ENCODE measurements around the gene SLC39A3. TPM values are rescaled to one million over a fixed set of nuclear protein-coding genes. Genes with fewer than 3 reads are reported as not detected.

SLC39A3 gene
- total and polyA plus RNA-seq, 2 of the 8 experiments (the other 6 are each of a cell fraction or from before 2014, with no cell fraction given) = 33.0 to 52.9 TPM

DNA sequence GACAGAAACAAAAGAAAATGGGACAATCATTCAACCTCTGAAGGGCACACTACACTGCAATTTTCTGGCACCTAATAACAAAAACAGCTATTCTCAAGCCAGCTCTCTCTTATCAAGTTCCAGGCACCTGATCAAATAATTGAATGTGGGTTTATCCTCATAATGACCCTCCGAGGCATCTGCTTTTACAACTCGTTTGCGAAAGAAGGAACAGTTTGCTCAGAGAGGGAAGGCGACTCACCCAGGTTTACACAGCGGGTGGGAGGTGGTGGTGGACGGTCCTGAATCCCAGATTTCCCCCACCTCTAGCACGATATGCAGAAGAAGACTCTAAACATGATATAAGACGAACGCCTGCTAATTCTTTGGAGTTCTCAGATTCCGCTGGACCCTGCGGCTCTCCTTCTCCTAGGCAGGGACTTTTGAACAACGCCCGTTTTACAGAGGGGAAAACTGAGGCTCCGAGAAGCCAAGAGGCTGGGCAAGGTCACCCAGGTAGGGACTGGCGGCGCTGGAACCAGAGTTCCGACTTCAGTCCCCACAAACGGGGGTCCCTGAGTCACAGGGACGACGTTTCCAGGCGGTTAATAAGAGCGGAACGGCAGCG, 42.6 kb upstream of the SLC39A3 start:
- CTCF ChIA-PET (ENCODE audit: partially characterized antibody) = interaction anchor here (0.8 to 1.9 kb wide), 5 partner anchors 56 to 845 kb away, joined by 3 to 9 read pairs (median 3); no protein-coding TSS in a partner anchor
- peak overlapping the region; percentile 74 for H3K56ac ChIP-seq (replicated peaks; ENCODE audit: insufficient read length, low read depth, low read length)
- H3K27me3 ChIP-seq (replicated peaks in 1 of 4; ENCODE audit: control insufficient read depth in 3 of 4, extremely low read depth in 1 of 4, insufficient read depth in 3 of 4, low read length in 3 of 4) = no peaks in the 10 kb centered on the region
- peak overlapping the region; percentile 64 for H3K27ac ChIP-seq (ENCODE audit: low read depth, low read length)
- no peak overlapping the region; the same call in 1 of the 2 replicates for H3K18ac ChIP-seq (ENCODE audit: extremely low read depth, low read length)
- no peaks in the 10 kb centered on the region for H3K36me3 ChIP-seq (ENCODE audit: control insufficient read depth in 2 of 4, insufficient read depth in 4 of 4, low read length in 3 of 4)
- peak overlapping the region; percentile 96 for H4K8ac ChIP-seq (ENCODE audit: extremely low read depth, insufficient read depth, low read length)
- peaks cover 58 to 74% of the 10 kb centered on the region in 2 experiments for H3K79me2 ChIP-seq (ENCODE audit: control insufficient read depth in 1 of 2, insufficient read depth in 2 of 2, low read length in 2 of 2)
- H2AFZ ChIP-seq (ENCODE audit: low read length) = no peak overlapping the region
- peak overlapping the region; percentile 78 to 85 (median 82) for H3K9ac ChIP-seq (replicated peaks in 1 of 4; ENCODE audit: extremely low read depth in 1 of 4, low read depth in 3 of 4, low read length in 3 of 4)
- no peak overlapping the region for H2BK120ac ChIP-seq (replicated peaks; ENCODE audit: low read depth, low read length)
- H2BK12ac ChIP-seq (ENCODE audit: low read depth, low read length) = no peak overlapping the region
- H4K91ac ChIP-seq (replicated peaks; ENCODE audit: insufficient read length, low read length) = peak overlapping the region; percentile 79
- H3K4me1 ChIP-seq (replicated peaks in 1 of 4; ENCODE audit: control insufficient read depth in 3 of 4, insufficient read depth in 4 of 4, low read length in 3 of 4) = peaks cover 0 to 6% (median 2%) of the 10 kb centered on the region in 4 experiments; a peak in 4 of 7 replicates
- H2BK15ac ChIP-seq (ENCODE audit: low read length) = no peak overlapping the region
- peaks cover 9% of the 10 kb centered on the region; the same call in 1 of the 2 replicates for H3K79me1 ChIP-seq (ENCODE audit: low read depth, low read length)
- H3K4me3 ChIP-seq (ENCODE audit: extremely low read depth in 1 of 4, insufficient read depth in 2 of 4, low read depth in 3 of 4, low read length in 4 of 4) = peak overlapping the region; percentile 63 to 91 (median 86)
- H3K14ac ChIP-seq (ENCODE audit: insufficient read length) = no peak overlapping the region
- H3K23me2 ChIP-seq (ENCODE audit: low read depth, low read length) = peaks cover 10% of the 10 kb centered on the region
- peak overlapping the region; percentile 30 for H4K5ac ChIP-seq (ENCODE audit: insufficient read length, low read depth, low read length)
- H3K4me2 ChIP-seq (ENCODE audit: insufficient read depth in 1 of 2, low read depth in 2 of 2, low read length in 2 of 2) = peak overlapping the region; percentile 75 to 80
- H3K23ac ChIP-seq (ENCODE audit: insufficient read length) = no peak overlapping the region
- no peak for FAIRE-seq
- POLR2A ChIA-PET (ENCODE audit: partially characterized antibody) = interaction anchor here (1.3 to 1.6 kb wide), 3 partner anchors 28 to 355 kb away, joined by 3 to 4 read pairs (median 3); partner anchors contain the start of gene TIMM13
- H2BK5ac ChIP-seq (ENCODE audit: low read depth, low read length) = 0 out of 2 replicates have a peak overlapping the region, but pooled peaks have one; percentile 44
- peak overlapping the region; percentile 66 for H3K4ac ChIP-seq (replicated peaks; ENCODE audit: insufficient read length, low read depth, low read length)
- 0 out of 2 replicates have a peak, but pooled peaks have one; percentile 45 for TF ChIP-seq KDM1A (IDR thresholded peaks at IDR 0.05; ENCODE audit: borderline replicate concordance, low read length)
- TF ChIP-seq, protein P1, sequence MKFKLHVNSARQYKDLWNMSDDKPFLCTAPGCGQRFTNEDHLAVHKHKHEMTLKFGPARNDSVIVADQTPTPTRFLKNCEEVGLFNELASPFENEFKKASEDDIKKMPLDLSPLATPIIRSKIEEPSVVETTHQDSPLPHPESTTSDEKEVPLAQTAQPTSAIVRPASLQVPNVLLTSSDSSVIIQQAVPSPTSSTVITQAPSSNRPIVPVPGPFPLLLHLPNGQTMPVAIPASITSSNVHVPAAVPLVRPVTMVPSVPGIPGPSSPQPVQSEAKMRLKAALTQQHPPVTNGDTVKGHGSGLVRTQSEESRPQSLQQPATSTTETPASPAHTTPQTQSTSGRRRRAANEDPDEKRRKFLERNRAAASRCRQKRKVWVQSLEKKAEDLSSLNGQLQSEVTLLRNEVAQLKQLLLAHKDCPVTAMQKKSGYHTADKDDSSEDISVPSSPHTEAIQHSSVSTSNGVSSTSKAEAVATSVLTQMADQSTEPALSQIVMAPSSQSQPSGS (IDR thresholded peaks at IDR 0.05; ENCODE audit: low read length) = no peak; the same call in 1 of the 2 replicates
- DNase-seq (ENCODE audit: low read depth in 1 of 2, low spot score in 2 of 2) = no peak
- H2AK5ac ChIP-seq (ENCODE audit: low read depth, low read length) = no peak overlapping the region
- peaks cover 9 to 26% of the 10 kb centered on the region in 2 experiments for H4K20me1 ChIP-seq (replicated peaks in 1 of 2; ENCODE audit: control insufficient read depth in 1 of 2, insufficient read depth in 2 of 2, low read length in 2 of 2)
- no peak overlapping the region for H2BK20ac ChIP-seq (ENCODE audit: low read length)
- no peaks in the 10 kb centered on the region for H3K9me3 ChIP-seq (ENCODE audit: insufficient read depth in 2 of 2, low read depth in 1 of 2, low read length in 1 of 2)
- WGBS, 2 experiments (ENCODE audit: extremely low coverage in 1 of 2, insufficient coverage in 1 of 2, insufficient read length in 1 of 2, insufficient replicate concordance in 2 of 2, low coverage in 1 of 2, low lambda C conversion rate in 2 of 2, missing lambda C conversion rate in 1 of 2) = 9% methylated on average over 24 of the region's 24 CpGs; no CpG with 5 or more reads in 1 of the 2 experiments

All from H1 (cell line).